HepG2 (cell line): ENCODE measurements around the gene PLIN4. TPM values are rescaled to one million over a fixed set of nuclear protein-coding genes. Genes with fewer than 3 reads are reported as not detected.

ENCODE experiments used
- IKZF4 ChIP-seq: sonication (generic); formaldehyde crosslinking; IDR thresholded peaks from 2 replicates; pipeline ENCODE4 v1.5.1; 2020; ENCODE audit warnings: borderline replicate concordance, mild to moderate bottlenecking, low read depth, missing genetic modification reagents; ENCODE audit errors: not compliant biosample characterization
- JARID2 ChIP-seq: sonication (generic); formaldehyde crosslinking; IDR thresholded peaks from 2 replicates; pipeline ENCODE4 v1.8.1; 2023; ENCODE audit warnings: missing genetic modification reagents, inconsistent platforms; ENCODE audit not compliant: insufficient replicate concordance
- KDM1A ChIP-seq: IDR thresholded peaks from 2 replicates; pipeline ENCODE4 v1.6.1; 2016; ENCODE audit warnings: missing compliant biosample characterization
- SAFB2 ChIP-seq: sonication (generic); formaldehyde crosslinking; IDR thresholded peaks from 2 replicates; pipeline ENCODE4 v1.5.1; 2020; ENCODE audit warnings: missing genetic modification reagents, low read depth, mild to moderate bottlenecking, borderline replicate concordance
- SYNCRIP ChIP-seq: fragments of 200-400 bp; formaldehyde crosslinking; IDR thresholded peaks from 2 replicates; pipeline ENCODE4 v1.6.1; 2018; ENCODE audit warnings: mild to moderate bottlenecking, low read depth, low read length; ENCODE audit not compliant: insufficient read depth
- ZFP37 ChIP-seq: sonication (generic); formaldehyde crosslinking; IDR thresholded peaks from 2 replicates; pipeline ENCODE4 v1.4.0; 2020; ENCODE audit warnings: missing genetic modification reagents, borderline replicate concordance
- ZNF34 ChIP-seq: sonication (generic); formaldehyde crosslinking; IDR thresholded peaks from 2 replicates; pipeline ENCODE4 v1.4.0; 2020; ENCODE audit warnings: mild to moderate bottlenecking, missing genetic modification reagents, borderline replicate concordance
- ZNF549 ChIP-seq: sonication (generic); formaldehyde crosslinking; IDR thresholded peaks from 2 replicates; pipeline ENCODE4 v1.5.0; 2020; ENCODE audit warnings: missing genetic modification reagents
- polyA plus RNA-seq, 8 experiments: library from polyadenylated mRNA; depleted of rRNA in 3 of 8; stranded (reverse) in 7 of 8; unstranded in 1 of 8; fragments of >200 nt; fragmentation: Illumina TruSeq in 4 of 8; extraction: Trizol in 4 of 8; gene quantifications; 2 replicates each; pipeline versions ENCODE4 v1.2.1 to v1.2.3, GENCODE V29; 2011 to 2016; ENCODE audit warnings: low read depth in 4 of 8, missing spikeins in 1 of 8, mixed read lengths in 1 of 8; ENCODE audit not compliant: insufficient read depth in 1 of 8
- total RNA-seq, 5 experiments: library from RNA; depleted of rRNA; stranded (reverse); fragments of >200 nt; fragmentation: Illumina TruSeq; extraction: Trizol; gene quantifications; 2 replicates each; pipeline ENCODE4 v1.2.3, GENCODE V29; 2016; ENCODE audit warnings: low read depth in 1 of 5
- TF ChIP-seq, protein P1 (sequence below): sonication (generic); formaldehyde crosslinking; IDR thresholded peaks from 2 replicates; pipeline ENCODE4 v1.4.0; 2020; ENCODE audit warnings: missing genetic modification reagents
- TF ChIP-seq, protein P2 (sequence below): sonication (generic); formaldehyde crosslinking; IDR thresholded peaks from 2 replicates; pipeline ENCODE4 v1.4.0; 2020; ENCODE audit warnings: missing genetic modification reagents
- TF ChIP-seq, protein P3 (sequence below): sonication (generic); formaldehyde crosslinking; IDR thresholded peaks from 2 replicates; pipeline ENCODE4 v1.9.0; 2021; ENCODE audit warnings: mild to moderate bottlenecking, missing genetic modification reagents
- TF ChIP-seq, protein P4 (sequence below): IDR thresholded peaks from 2 replicates; pipeline ENCODE4 v1.6.1; 2012; ENCODE audit warnings: inconsistent platforms

PLIN4 gene
- total and polyA plus RNA-seq, 2 of the 13 experiments (the other 11 are each of a cell fraction or from before 2014, with no cell fraction given), result 1.1 to 1.3 TPM

DNA sequence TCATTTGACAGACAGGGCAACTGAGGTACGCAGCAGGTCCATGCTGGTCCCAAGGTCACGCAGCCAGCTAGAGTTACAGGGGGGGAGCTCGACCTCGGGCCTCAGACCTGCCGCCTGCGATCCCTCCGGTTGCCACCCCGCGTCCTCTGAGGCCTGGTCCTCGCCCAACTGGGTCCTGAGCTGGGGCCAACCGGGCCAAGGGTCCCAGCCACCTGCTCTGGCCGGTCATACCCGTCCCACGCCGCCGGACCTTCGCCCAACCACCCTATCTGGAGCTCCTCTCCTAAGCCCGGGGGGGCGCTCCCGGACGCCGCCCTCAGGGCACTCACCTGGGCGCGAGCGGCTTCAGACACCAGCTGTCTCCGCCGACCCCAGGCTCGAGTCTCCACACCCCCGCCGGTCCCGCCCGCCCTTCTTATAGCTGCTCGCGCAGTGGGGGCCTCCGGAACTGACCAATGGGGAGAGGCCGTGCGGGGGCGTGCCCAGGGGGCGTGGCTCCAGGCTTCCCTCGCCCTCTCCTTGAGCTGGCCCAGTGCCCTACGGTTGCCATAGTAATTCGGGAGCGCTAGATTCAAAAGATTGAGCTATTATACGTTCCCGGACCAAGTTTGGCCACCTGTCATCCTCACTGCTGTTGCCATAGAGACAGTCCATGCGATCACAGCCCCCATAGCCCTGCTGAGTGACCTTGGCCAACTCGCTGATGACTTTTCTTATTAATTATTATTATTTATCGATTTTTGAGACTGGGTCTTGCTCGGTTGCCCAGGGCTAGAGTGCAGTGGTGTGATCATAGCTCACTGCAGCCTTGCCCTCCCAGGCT, 16.8 kb upstream of the PLIN4 start, which contains the start of gene PLIN5 (continued):
- TF ChIP-seq, protein P1, sequence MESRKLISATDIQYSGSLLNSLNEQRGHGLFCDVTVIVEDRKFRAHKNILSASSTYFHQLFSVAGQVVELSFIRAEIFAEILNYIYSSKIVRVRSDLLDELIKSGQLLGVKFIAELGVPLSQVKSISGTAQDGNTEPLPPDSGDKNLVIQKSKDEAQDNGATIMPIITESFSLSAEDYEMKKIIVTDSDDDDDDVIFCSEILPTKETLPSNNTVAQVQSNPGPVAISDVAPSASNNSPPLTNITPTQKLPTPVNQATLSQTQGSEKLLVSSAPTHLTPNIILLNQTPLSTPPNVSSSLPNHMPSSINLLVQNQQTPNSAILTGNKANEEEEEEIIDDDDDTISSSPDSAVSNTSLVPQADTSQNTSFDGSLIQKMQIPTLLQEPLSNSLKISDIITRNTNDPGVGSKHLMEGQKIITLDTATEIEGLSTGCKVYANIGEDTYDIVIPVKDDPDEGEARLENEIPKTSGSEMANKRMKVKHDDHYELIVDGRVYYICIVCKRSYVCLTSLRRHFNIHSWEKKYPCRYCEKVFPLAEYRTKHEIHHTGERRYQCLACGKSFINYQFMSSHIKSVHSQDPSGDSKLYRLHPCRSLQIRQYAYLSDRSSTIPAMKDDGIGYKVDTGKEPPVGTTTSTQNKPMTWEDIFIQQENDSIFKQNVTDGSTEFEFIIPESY (CRISPR knock-in tag), result no peak
- TF ChIP-seq ZFP37, result no peak
- no peak for TF ChIP-seq JARID2
- TF ChIP-seq ZNF34 (CRISPR knock-in tag), result no peak
- no peak for TF ChIP-seq SYNCRIP
- TF ChIP-seq, protein P2, sequence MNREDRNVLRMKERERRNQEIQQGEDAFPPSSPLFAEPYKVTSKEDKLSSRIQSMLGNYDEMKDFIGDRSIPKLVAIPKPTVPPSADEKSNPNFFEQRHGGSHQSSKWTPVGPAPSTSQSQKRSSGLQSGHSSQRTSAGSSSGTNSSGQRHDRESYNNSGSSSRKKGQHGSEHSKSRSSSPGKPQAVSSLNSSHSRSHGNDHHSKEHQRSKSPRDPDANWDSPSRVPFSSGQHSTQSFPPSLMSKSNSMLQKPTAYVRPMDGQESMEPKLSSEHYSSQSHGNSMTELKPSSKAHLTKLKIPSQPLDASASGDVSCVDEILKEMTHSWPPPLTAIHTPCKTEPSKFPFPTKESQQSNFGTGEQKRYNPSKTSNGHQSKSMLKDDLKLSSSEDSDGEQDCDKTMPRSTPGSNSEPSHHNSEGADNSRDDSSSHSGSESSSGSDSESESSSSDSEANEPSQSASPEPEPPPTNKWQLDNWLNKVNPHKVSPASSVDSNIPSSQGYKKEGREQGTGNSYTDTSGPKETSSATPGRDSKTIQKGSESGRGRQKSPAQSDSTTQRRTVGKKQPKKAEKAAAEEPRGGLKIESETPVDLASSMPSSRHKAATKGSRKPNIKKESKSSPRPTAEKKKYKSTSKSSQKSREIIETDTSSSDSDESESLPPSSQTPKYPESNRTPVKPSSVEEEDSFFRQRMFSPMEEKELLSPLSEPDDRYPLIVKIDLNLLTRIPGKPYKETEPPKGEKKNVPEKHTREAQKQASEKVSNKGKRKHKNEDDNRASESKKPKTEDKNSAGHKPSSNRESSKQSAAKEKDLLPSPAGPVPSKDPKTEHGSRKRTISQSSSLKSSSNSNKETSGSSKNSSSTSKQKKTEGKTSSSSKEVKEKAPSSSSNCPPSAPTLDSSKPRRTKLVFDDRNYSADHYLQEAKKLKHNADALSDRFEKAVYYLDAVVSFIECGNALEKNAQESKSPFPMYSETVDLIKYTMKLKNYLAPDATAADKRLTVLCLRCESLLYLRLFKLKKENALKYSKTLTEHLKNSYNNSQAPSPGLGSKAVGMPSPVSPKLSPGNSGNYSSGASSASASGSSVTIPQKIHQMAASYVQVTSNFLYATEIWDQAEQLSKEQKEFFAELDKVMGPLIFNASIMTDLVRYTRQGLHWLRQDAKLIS (CRISPR knock-in tag), result no peak
- TF ChIP-seq, protein P3, sequence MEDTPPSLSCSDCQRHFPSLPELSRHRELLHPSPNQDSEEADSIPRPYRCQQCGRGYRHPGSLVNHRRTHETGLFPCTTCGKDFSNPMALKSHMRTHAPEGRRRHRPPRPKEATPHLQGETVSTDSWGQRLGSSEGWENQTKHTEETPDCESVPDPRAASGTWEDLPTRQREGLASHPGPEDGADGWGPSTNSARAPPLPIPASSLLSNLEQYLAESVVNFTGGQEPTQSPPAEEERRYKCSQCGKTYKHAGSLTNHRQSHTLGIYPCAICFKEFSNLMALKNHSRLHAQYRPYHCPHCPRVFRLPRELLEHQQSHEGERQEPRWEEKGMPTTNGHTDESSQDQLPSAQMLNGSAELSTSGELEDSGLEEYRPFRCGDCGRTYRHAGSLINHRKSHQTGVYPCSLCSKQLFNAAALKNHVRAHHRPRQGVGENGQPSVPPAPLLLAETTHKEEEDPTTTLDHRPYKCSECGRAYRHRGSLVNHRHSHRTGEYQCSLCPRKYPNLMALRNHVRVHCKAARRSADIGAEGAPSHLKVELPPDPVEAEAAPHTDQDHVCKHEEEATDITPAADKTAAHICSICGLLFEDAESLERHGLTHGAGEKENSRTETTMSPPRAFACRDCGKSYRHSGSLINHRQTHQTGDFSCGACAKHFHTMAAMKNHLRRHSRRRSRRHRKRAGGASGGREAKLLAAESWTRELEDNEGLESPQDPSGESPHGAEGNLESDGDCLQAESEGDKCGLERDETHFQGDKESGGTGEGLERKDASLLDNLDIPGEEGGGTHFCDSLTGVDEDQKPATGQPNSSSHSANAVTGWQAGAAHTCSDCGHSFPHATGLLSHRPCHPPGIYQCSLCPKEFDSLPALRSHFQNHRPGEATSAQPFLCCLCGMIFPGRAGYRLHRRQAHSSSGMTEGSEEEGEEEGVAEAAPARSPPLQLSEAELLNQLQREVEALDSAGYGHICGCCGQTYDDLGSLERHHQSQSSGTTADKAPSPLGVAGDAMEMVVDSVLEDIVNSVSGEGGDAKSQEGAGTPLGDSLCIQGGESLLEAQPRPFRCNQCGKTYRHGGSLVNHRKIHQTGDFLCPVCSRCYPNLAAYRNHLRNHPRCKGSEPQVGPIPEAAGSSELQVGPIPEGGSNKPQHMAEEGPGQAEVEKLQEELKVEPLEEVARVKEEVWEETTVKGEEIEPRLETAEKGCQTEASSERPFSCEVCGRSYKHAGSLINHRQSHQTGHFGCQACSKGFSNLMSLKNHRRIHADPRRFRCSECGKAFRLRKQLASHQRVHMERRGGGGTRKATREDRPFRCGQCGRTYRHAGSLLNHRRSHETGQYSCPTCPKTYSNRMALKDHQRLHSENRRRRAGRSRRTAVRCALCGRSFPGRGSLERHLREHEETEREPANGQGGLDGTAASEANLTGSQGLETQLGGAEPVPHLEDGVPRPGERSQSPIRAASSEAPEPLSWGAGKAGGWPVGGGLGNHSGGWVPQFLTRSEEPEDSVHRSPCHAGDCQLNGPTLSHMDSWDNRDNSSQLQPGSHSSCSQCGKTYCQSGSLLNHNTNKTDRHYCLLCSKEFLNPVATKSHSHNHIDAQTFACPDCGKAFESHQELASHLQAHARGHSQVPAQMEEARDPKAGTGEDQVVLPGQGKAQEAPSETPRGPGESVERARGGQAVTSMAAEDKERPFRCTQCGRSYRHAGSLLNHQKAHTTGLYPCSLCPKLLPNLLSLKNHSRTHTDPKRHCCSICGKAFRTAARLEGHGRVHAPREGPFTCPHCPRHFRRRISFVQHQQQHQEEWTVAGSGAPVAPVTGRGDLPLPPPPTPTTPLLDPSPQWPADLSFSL, result no peak
- no peak for TF ChIP-seq SAFB2 (CRISPR knock-in tag)
- TF ChIP-seq ZNF549 (CRISPR knock-in tag), result no peak
- TF ChIP-seq KDM1A, result no peak
- TF ChIP-seq, protein P4, sequence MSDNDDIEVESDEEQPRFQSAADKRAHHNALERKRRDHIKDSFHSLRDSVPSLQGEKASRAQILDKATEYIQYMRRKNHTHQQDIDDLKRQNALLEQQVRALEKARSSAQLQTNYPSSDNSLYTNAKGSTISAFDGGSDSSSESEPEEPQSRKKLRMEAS, result peak; percentile 60
- no peak for TF ChIP-seq IKZF4
